Natural killer cell treated with Interleukin-12 subunit alpha and Interleukin-12 subunit beta and Interleukin-15 and Interleukin-18, amount 100 ng/mL, for 72 hours (primary cell): ENCODE results near the gene YARS1. TPM values are rescaled to one million over a fixed set of nuclear protein-coding genes. Genes with fewer than 3 reads are reported as not detected.

Experiments used
- ATAC-seq, 2 donors: fragments of 150-1000 bp; cut with Tn5 transposase in 1 of 2; sonication (Bioruptor Pico), chemical (Tn5 transposase) in 1 of 2; 2 replicates each; pipeline ENCODE4 v1.10.0; 2021
- DNase-seq: peaks from one replicate; pipeline ENCODE4 v3.0.0; 2022; ENCODE audit warnings: low spot score
- H3K27ac Mint-ChIP-seq, 2 donors: 1 replicate in 1 of 2; 2 replicates in 1 of 2; pipeline ENCODE4 v1.8.0; 2022; ENCODE audit warnings: mixed read lengths in 2 of 2, mild to moderate bottlenecking in 1 of 2, moderate library complexity in 1 of 2
- H3K27me3 Mint-ChIP-seq, 2 donors: 1 replicate in 1 of 2; 2 replicates in 1 of 2; pipeline ENCODE4 v1.8.0; 2022; ENCODE audit warnings: mixed read lengths in 2 of 2
- H3K36me3 Mint-ChIP-seq: one replicate; pipeline ENCODE4 v1.8.0; 2022; ENCODE audit warnings: mixed read lengths
- H3K4me1 Mint-ChIP-seq, 2 donors: 1 replicate in 1 of 2; 2 replicates in 1 of 2; pipeline ENCODE4 v1.8.0; 2022; ENCODE audit warnings: low read depth in 2 of 2, mixed read lengths in 2 of 2, mild to moderate bottlenecking in 1 of 2
- H3K4me3 Mint-ChIP-seq: one replicate; pipeline ENCODE4 v1.8.0; 2022; ENCODE audit warnings: mixed read lengths
- H3K9me3 Mint-ChIP-seq: 2 replicates; pipeline ENCODE4 v1.8.0; 2022; ENCODE audit warnings: mixed read lengths
- total RNA-seq, 2 donors: library from RNA; stranded (reverse); gene quantifications; one replicate each; pipeline ENCODE4 v1.2.3, GENCODE V29; 2022

The YARS1 gene
- total RNA-seq, 2 donors from 2014 or later = 228 to 274 TPM

- no peak for DNase-seq
- no peaks in the 10 kb centered on the region for H3K9me3 Mint-ChIP-seq
- H3K4me3 Mint-ChIP-seq = no peak overlapping the region
- no peak for ATAC-seq
- H3K4me1 Mint-ChIP-seq = peaks cover 0 to under 1% of the 10 kb centered on the region in 2 donors
- H3K27me3 Mint-ChIP-seq = peaks cover 1 to 2% of the 10 kb centered on the region in 2 donors
- H3K36me3 Mint-ChIP-seq = no peaks in the 10 kb centered on the region
- H3K27ac Mint-ChIP-seq = no peak overlapping the region
Observed at GRCh38 chr1:32746130-32746529, 71.0 kb downstream of the YARS1 start.

DNA sequence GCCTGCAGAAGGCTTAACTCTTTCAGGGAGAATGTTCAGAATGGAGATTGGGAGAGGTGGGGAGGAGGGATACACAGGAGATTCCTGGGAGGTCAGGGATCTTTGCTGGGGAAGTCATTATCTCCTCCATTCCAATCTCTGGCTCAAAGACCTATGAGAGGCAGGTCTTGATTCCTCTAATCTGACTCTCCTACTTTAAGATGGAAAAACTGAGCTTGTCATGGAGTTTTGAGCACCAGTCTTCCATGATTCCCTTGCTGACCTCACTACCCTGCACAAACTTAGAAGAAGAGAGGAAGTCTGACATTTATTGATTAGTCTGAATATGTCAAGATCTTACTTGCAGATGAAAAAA, 73.1 kb downstream of the YARS1 start:
- no peaks in the 10 kb centered on the region for H3K27me3 Mint-ChIP-seq
- H3K27ac Mint-ChIP-seq = no peak overlapping the region

DNA sequence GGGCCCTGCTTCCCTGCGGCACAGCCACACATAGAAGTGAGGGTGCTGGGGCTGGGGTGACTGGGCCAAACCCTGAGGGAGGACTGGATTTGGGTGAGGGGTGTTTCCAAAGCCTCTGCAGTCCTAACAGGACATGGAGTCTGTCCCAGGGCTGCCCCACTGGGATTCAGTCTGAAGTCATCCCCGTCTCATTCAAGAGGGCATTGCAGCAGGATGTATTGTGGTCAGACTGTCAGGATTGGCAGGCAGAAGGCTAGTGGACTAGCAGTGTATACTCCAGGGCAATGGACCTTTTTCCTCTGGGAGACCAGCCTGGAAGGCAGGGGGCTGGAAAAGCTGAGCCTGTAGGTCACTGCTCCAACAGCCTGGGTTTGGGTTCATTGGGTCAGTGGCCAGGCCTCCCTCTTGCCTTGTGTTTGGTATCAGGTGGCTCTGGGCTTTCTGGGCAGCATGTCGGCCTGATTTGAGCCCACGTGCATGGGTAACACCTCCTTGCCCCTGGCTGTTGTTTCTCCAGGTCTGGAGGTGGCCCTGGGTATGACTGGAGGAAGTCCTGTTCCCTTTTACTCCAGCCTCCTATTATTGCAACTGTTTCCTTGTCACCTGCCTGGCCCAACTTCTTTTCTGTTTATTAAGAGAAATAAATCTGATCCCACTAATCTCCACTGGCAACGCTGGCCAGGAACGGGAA, 73.6 kb downstream of the YARS1 start:
- H3K27ac Mint-ChIP-seq = no peak overlapping the region
- ATAC-seq (no peak), DNase-seq (no peak)
- no peaks in the 10 kb centered on the region for H3K27me3 Mint-ChIP-seq
- H3K4me3 Mint-ChIP-seq = no peak overlapping the region
- H3K4me1 Mint-ChIP-seq = no peaks in the 10 kb centered on the region
- no peaks in the 10 kb centered on the region for H3K36me3 Mint-ChIP-seq
- H3K9me3 Mint-ChIP-seq = no peaks in the 10 kb centered on the region

More for the DNA sequence above, 73.1 kb downstream of the YARS1 start:
- Mint-ChIP-seq H3K4me1 (no peaks in the 10 kb centered on the region), H3K9me3 (no peaks in the 10 kb centered on the region), H3K4me3 (no peak overlapping the region), H3K36me3 (no peaks in the 10 kb centered on the region)
- no peak for DNase-seq
- no peak for ATAC-seq

DNA sequence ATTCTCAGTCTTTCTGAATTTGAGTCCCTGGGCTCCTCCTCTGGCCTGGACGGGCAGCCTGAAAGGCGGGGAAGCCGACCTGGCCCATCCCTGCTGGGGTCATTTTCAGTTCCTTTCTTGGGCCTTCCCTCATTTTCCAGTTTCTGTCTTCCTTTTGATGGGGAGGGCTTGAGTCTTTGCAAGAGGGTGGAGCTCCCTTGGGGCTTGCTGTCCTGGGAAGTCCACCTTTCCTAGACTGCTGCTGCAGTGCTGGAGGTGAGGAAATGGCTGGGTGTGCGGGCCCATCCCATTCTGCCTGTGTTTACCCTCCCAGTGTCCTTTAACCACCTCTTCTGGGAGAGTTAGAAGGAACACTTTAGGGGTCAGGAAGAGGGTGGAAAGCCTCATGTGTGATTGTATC, 74.2 kb downstream of the YARS1 start:
- Mint-ChIP-seq H3K27ac (no peak overlapping the region), H3K9me3 (no peaks in the 10 kb centered on the region), H3K36me3 (no peaks in the 10 kb centered on the region), H3K4me3 (peak overlapping the region; percentile 52), H3K27me3 (no peaks in the 10 kb centered on the region), H3K4me1 (no peaks in the 10 kb centered on the region)
- DNase-seq (no peak), ATAC-seq (no peak)

GRCh38 chr1:32742199-32742947, 74.8 kb downstream of the YARS1 start:
- Mint-ChIP-seq H3K36me3 (no peaks in the 10 kb centered on the region), H3K9me3 (no peaks in the 10 kb centered on the region), H3K27ac (no peak overlapping the region), H3K27me3 (no peaks in the 10 kb centered on the region), H3K4me1 (no peaks in the 10 kb centered on the region), H3K4me3 (peak overlapping the region; percentile 52)
- DNase-seq (no peak), ATAC-seq (no peak)

GRCh38 chr1:32741413-32742198, 75.6 kb downstream of the YARS1 start:
- no peaks in the 10 kb centered on the region for H3K36me3 Mint-ChIP-seq
- no peaks in the 10 kb centered on the region for H3K4me1 Mint-ChIP-seq
- DNase-seq = no peak
- no peak overlapping the region for H3K27ac Mint-ChIP-seq
- no peaks in the 10 kb centered on the region for H3K27me3 Mint-ChIP-seq
- peak overlapping the region; percentile 68 for H3K4me3 Mint-ChIP-seq
- H3K9me3 Mint-ChIP-seq = no peaks in the 10 kb centered on the region
- peak; percentile 55 to 76 for ATAC-seq

GRCh38 chr1:32741059-32741412, 76.1 kb downstream of the YARS1 start:
- H3K9me3 Mint-ChIP-seq = no peaks in the 10 kb centered on the region
- H3K27me3 Mint-ChIP-seq = no peaks in the 10 kb centered on the region
- no peaks in the 10 kb centered on the region for H3K4me1 Mint-ChIP-seq
- peak overlapping the region; percentile 68 for H3K4me3 Mint-ChIP-seq
- no peak for ATAC-seq
- DNase-seq = no peak
- H3K27ac Mint-ChIP-seq = no peak overlapping the region
- H3K36me3 Mint-ChIP-seq = no peaks in the 10 kb centered on the region

GRCh38 chr1:32736812-32737791, 80.1 kb downstream of the YARS1 start:
- no peaks in the 10 kb centered on the region for H3K4me1 Mint-ChIP-seq
- H3K9me3 Mint-ChIP-seq = no peaks in the 10 kb centered on the region

DNA sequence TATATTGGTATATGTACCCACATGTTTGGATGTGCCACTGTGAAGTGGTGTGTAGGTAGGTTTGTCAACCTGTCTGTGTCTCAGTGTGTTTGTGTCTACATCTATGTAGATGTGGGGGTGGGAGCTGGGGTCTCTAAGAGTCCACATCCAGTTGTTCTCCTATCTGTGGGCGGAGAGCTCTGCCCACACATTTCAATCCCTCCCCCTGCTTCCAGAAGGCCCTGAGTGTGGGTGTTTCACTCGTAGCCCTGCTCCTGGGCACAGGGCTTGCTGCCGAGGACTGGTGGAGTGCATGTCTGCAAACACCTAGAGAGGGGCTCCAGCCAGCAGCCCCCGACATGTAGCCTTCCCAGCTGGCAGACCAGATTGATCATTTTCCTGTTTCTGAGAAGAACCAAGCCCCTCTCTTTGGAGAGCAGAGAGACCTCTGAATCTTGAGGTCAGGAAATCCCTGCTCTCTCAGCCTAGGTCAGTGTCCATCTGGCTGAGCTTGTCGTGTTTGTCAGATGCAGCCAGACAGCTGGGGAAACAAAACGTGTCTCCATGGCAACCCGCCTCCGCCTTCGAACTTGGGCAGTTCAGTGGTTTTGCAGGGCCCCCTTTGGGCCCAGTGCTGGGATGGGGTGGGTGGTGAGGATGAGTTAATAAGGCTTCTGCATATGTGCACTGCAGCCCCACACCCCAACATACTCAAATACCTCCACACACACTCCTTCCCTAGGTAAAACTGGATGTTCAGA, 83.4 kb downstream of the YARS1 start:
- Mint-ChIP-seq H3K27ac (no peak overlapping the region), H3K36me3 (no peaks in the 10 kb centered on the region), H3K4me1 (peaks cover 7 to 9% of the 10 kb centered on the region in 2 donors), H3K27me3 (no peaks in the 10 kb centered on the region), H3K9me3 (no peaks in the 10 kb centered on the region), H3K4me3 (no peak overlapping the region)
- no peak for DNase-seq
- no peak for ATAC-seq

More at GRCh38 chr1:32736812-32737791, 80.1 kb downstream of the YARS1 start:
- no peaks in the 10 kb centered on the region for H3K36me3 Mint-ChIP-seq
- DNase-seq (no peak), ATAC-seq (no peak)
- H3K27me3 Mint-ChIP-seq = no peaks in the 10 kb centered on the region
- no peak overlapping the region for H3K27ac Mint-ChIP-seq
- H3K4me3 Mint-ChIP-seq = no peak overlapping the region

DNA sequence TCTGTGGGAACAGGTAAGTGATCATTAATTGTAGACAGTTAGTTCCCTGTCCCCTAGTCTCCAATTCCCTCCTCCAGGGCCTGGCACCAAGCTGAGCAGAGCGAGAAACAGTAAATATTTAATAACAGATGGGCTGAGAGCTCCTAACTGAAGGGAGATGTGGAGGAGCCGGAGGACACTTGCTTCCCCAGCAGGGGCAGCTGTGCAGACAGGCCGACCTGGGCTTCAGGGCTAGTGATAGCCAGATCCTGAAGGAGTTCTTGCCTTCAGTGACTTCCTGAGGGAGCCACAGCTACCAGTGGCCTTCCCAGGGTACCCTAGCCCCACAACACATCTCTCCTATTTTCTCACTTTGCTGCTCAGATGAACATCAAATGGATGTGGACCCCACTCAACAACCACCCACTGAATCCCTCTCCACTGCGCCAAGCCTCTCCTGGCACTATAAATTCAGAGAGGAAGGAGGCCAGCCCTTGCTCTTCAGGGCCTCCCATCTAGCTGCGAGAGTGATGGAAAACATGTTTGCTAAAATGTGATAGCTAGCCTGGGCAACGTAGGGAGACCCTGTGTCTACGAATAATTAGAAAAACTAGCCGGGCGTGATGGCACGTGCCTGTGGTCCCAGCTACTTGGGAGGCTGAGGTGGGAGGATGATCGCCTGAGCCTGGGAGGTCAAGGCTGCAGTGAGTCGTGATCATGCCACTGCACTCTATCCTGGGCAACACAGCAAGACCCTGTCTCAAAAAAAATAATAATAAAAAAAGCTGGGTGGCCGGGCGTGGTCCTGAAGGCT, 87.7 kb downstream of the YARS1 start:
- no peak for DNase-seq
- H3K36me3 Mint-ChIP-seq = no peaks in the 10 kb centered on the region
- no peaks in the 10 kb centered on the region for H3K9me3 Mint-ChIP-seq
- ATAC-seq = no peak
- peaks cover 0 to 3% of the 10 kb centered on the region in 2 donors for H3K27me3 Mint-ChIP-seq
- H3K4me1 Mint-ChIP-seq = peaks cover 19 to 21% of the 10 kb centered on the region in 2 donors
- H3K27ac Mint-ChIP-seq = no peak overlapping the region
- H3K4me3 Mint-ChIP-seq = no peak overlapping the region

- Mint-ChIP-seq H3K36me3 (no peaks in the 10 kb centered on the region), H3K27ac (no peak overlapping the region), H3K4me3 (no peak overlapping the region)
Observed at GRCh38 chr1:32728413-32729077, 88.6 kb downstream of the YARS1 start.

DNA sequence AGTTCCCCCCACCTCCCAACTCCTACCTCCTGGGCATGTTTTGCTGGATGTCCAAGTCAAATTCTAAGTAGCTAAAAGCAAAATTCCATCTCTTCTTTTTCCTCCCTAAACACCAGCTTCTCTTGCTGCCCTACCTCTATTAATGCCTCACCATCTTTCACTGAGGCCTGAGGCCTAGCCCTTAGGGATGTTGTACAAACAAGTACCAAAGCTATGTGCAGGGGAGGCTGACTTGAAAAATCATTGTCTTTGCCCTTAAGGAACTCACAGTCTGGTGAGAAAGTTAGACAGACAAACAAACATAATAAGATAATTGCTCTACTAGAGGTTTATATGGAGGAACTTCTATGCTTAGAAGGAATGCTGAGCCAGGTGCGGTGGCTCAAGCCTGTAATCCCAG, 89.3 kb downstream of the YARS1 start:
- H3K4me1 Mint-ChIP-seq = peaks cover 19 to 21% of the 10 kb centered on the region in 2 donors
- no peaks in the 10 kb centered on the region for H3K9me3 Mint-ChIP-seq
- no peaks in the 10 kb centered on the region for H3K36me3 Mint-ChIP-seq
- H3K27me3 Mint-ChIP-seq = peaks cover 0 to 3% of the 10 kb centered on the region in 2 donors
- H3K4me3 Mint-ChIP-seq = no peak overlapping the region
- H3K27ac Mint-ChIP-seq = no peak overlapping the region
- ATAC-seq (no peak), DNase-seq (no peak)

More at GRCh38 chr1:32728413-32729077, 88.6 kb downstream of the YARS1 start:
- H3K9me3 Mint-ChIP-seq = no peaks in the 10 kb centered on the region
- no peak for DNase-seq
- H3K4me1 Mint-ChIP-seq = peaks cover 19 to 21% of the 10 kb centered on the region in 2 donors
- peaks cover 0 to 3% of the 10 kb centered on the region in 2 donors for H3K27me3 Mint-ChIP-seq
- ATAC-seq = no peak
